SH-SY5Y (cell line): ENCODE measurements around the gene SSC5D.

Experiments
- GATA2 ChIP-seq: IDR thresholded peaks from 2 replicates; pipeline ENCODE4 v1.6.1; 2011; ENCODE audit warnings: mild to moderate bottlenecking, low read depth, low read length
- GATA3 ChIP-seq: IDR thresholded peaks from 2 replicates; pipeline ENCODE4 v1.6.1; 2011; ENCODE audit warnings: low read depth, mild to moderate bottlenecking, low read length, moderate library complexity

SSC5D gene

GRCh38 chr19:55451163-55451964 lies 36.9 kb upstream of the SSC5D start:
- TF ChIP-seq GATA3 (no peak), GATA2 (no peak)

GRCh38 chr19:55451965-55452748 lies 36.1 kb upstream of the SSC5D start:
- TF ChIP-seq GATA2 (no peak), GATA3 (no peak)

- no peak for TF ChIP-seq GATA2
- TF ChIP-seq GATA3: no peak
Observed at GRCh38 chr19:55452749-55453346, 35.4 kb upstream of the SSC5D start.

GRCh38 chr19:55453511-55454260 lies 34.5 kb upstream of the SSC5D start:
- TF ChIP-seq GATA2 (no peak), GATA3 (no peak)

DNA sequence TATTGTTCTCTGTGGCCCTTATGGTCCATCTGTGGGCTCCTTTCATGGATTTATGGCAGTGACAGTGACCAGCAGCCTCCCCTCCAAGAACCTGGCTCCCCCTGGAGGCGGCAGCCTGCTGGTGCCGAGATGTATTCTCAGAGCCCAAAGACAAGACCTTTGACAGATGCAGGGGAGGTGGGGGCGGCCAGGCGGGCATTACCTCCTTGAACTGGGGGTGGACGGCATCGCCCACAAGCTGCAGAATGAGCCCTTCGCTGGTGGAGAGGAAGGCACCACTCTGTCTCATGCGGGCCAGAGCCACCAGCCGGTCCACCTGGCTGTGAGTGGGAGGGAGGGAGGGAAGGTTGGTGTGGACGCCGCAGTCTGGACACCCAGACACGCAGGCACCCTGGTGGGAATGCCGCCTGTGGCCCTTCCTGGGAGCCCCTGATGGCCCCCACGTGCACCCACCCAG lies 33.4 kb upstream of the SSC5D start:
- TF ChIP-seq GATA3 (no peak), GATA2 (no peak)

DNA sequence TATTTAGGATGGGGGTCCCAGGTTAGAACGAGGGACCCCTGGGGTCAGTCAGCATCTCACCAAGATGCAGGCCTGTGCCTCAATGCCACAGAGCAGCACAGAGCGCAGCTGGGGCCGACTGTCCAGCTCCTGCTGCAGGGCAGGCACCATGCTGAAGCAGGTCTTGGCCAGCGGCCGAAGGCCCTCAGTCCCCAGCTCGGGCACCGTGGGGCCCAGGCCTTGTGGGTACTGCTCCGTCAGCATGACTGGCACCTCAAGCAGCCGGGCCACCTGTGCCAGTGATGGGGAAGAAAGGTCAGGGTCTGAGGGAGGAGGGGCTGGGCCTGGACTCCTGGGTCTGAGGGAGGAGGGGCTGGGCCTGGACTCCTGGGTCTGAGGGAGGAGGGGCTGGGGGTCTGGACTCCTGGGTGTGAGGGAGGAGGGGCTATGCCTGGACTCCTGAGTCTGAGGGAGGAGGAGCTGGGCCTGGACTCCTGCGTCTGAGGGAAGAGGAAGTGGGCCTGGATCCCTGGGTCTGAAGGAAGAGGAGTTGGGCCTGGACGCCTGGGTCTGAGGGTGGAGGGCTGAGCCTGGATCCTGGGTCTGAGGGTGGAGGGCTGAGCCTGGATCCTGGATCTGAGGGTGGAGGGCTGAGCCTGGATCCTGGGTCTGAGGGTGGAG lies 32.5 kb upstream of the SSC5D start:
- TF ChIP-seq GATA2 (no peak), GATA3 (no peak)

DNA sequence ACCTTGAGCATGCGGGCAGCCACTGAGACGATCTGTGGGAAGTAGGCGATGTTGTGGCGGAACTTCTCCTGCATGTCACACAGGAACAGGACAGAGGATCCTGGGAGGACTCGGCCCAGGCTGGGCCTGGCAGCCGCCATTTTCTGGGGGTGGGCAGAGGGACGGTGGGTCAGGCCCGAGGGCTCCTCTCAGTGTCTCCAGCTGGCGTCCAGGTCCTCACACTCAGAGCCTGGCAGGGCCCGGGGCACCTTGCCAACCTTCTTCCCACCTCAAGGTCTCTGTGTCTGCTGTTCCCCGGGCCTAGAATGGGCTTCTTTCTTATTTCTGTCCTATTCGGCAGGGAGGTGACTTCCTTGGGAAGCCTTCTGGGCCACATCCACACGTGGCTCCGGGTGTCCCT lies 31.9 kb upstream of the SSC5D start:
- no peak for TF ChIP-seq GATA3
- TF ChIP-seq GATA2: no peak

DNA sequence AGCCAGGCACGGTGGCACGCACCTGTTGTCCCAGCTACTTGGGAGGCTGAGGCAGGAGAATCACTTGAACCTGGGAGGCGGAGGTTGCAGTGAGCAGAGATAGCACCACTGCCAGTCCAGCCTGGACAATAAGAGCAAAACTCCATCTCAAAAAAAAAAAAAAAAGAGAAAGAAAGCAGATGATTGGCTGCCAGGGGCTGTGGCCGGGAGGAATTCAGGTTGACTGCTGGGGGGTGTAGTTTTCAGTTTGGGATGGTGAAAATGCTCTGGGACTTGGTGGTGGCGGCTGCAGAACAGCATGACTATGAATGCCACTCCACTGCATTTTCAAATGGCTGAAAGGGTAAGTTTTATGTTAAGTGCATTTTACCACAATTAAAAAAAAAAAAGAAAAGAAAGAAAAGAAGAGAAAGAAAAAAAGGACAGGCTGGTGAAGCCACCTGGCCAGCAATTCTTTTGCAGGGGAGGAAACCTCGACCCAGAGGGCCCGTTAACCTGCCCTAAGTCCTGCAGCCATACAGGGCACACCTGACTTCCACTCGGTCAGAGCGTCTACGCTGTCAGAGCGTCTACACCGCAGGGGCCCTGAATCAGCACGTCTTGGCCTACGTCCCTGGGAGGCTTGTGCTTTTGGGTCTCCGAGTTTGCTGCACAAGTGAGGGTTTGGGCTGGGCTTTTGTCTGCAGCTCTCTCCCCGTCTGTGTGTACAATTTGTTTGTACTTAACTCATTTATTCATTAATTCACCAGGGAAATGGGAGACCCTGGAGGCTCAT lies 30.4 kb upstream of the SSC5D start:
- no peak for TF ChIP-seq GATA2
- TF ChIP-seq GATA3: no peak

- no peak for TF ChIP-seq GATA2
Observed at GRCh38 chr19:55459551-55459949, 28.7 kb upstream of the SSC5D start.

DNA sequence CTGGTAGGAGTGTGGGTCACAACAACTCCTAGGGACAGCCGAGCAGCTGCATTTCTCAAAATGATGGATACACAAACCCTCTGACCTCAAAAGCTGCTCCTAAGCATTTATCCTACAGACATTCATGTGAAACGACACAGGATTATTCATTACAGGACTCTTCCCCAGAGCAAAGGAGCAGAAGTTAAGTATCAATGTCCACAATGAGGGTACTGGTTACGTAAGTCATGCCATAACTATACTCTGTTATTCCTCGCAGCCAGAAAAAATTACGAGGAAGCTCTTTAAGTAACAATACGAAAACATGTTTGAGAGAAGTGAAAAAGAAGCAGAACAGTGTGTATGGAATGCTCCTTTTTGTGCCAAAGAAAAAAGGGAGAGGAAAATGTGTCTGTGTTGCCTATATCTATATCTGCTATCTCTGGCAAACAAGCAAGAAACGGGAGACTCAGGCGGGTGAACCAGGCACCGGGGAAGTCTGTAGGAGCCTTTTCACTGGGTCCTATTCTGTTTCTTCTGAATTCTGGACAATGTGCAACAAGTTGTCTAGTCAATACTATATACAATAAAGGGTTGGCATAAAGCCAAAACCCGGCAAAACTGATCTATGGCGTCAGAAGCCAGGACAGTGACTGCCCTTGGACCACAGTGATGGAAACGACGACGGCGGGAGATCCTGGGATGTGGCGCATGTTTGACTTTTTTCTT lies 28.1 kb upstream of the SSC5D start:
- TF ChIP-seq GATA2: peak; percentile 82
- TF ChIP-seq GATA3: no peak

DNA sequence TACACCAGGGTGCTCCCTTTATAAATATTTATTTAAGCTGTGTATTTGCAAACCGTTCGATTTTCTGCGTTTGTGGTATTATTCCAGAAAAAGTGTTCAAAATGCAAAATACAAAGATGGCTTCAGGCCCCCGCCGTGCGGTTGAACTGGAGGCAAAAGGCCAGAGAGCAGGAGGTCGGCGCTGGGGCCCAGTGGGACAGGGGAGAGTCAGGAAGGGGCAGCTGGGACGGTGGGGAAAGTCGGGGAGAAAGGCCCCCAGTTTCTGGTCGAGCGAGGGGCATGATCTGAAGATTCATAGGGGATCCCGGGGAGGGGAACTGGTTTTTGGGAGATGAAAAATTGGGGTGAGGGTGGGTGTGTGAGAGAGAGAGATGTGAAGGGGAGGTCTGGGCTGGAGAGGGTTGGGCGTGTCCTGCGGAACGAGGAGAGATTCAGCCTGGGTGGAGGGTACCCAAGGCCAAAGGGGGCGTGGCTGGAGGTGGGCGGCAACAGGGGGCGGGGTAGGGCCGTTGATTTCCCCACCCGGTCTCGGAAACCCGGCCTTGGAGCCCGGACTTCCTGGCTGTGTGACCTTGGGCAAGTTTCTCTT lies 27.5 kb upstream of the SSC5D start:
- no peak for TF ChIP-seq GATA3
- no peak for TF ChIP-seq GATA2
